Uterus (tissue), 4 donors: ENCODE results near the gene ZNF865. TPM values are rescaled to one million over a fixed set of nuclear protein-coding genes. Genes with fewer than 3 reads are reported as not detected.
A peak's percentile ranks its signal among the peaks of the same experiment; 100 is the strongest.

Experiments used
- DNase-seq, 2 donors: peaks; one replicate each; pipeline ENCODE4 v3.0.0-alpha.2; 2019 to 2020
- H3K27ac ChIP-seq, 2 donors: fragments of 200-600 bp; sonication (generic); 1 replicate in 1 of 2; 2 replicates in 1 of 2; pipeline ENCODE4 v1.5.1; 2016 to 2018
- H3K27me3 ChIP-seq, 2 donors: fragments of 200-600 bp; sonication (generic); one replicate each; pipeline ENCODE4 v1.5.1; 2018 to 2019; ENCODE audit warnings: control low read depth in 1 of 2
- H3K36me3 ChIP-seq, 2 donors: fragments of 200-600 bp; sonication (generic); one replicate each; pipeline ENCODE4 v1.5.1; 2019; ENCODE audit warnings: control low read depth in 1 of 2
- H3K4me1 ChIP-seq, 2 donors: fragments of 200-600 bp; sonication (generic); one replicate each; pipeline ENCODE4 v1.5.1; 2018 to 2019; ENCODE audit warnings: control low read depth in 1 of 2
- H3K4me3 ChIP-seq, 2 donors: fragments of 200-600 bp; sonication (generic); 1 replicate in 1 of 2; 2 replicates in 1 of 2; pipeline ENCODE4 v1.5.1; 2018 to 2019; ENCODE audit warnings: mild to moderate bottlenecking in 1 of 2
- H3K9me3 ChIP-seq, 2 donors: fragments of 200-600 bp; sonication (generic); one replicate each; pipeline ENCODE4 v1.5.1; 2019; ENCODE audit warnings: control low read depth in 1 of 2
- CTCF ChIP-seq, 4 experiments: fragments of 200-600 bp in 2 of 4; fragments of 450-650 bp in 2 of 4; sonication (generic) in 2 of 4; IDR thresholded peaks; one replicate each; pipeline ENCODE4 v1.5.1; 2016 to 2019; ENCODE audit warnings: antibody characterized with exemption in 4 of 4, mild to moderate bottlenecking in 2 of 4, moderate library complexity in 1 of 4
- POLR2A ChIP-seq, 2 donors: fragments of 450-650 bp; IDR thresholded peaks; one replicate each; pipeline ENCODE4 v1.6.1; 2016; ENCODE audit warnings: antibody characterized with exemption in 2 of 2, mild to moderate bottlenecking in 1 of 2, moderate library complexity in 1 of 2
- intact Hi-C: fragments of 100-400 bp; cut with DNase I; formaldehyde crosslinking; loops from one replicate; pipeline ENCODE4 v1.15.1; 2023; ENCODE audit warnings: low total_unique reads
- total RNA-seq, 4 donors: library from RNA; depleted of rRNA in 3 of 4; stranded (reverse); fragments of >200 nt in 3 of 4; gene quantifications; one replicate each; pipeline versions ENCODE4 v1.1.0 to v1.2.4, GENCODE V29; 2014 to 2023
- donor health status: DM: yes; HTN: yes; CAD: no.

ZNF865 gene
- total RNA-seq, 4 donors from 2014 or later = 2.0 to 24.2 (median 3.2) TPM; not detected in 1

DNA sequence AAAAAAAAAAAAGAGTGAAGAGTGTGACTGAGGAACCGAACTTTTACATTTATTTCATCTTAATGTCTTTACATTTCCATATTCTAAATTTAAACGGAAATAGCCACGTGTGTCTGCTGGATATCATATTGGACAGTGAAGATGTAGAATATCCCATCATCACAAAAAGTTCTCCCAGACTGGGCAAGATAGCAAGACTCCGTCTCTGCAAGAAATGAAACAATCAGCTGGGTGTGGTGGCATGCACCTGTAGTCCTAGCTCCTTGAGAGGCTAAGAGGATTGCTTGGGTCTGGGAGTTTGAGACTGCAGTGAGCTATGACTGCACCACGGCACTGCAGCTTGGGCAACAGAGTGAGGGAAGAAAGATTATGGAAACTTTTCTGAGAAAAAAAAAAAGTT is 28.7 kb upstream of the ZNF865 start:
- Histone ChIP-seq H3K27ac (no peak overlapping the region), H3K4me3 (no peak overlapping the region), H3K36me3 (no peaks in the 10 kb centered on the region), H3K9me3 (no peaks in the 10 kb centered on the region), H3K27me3 (no peaks in the 10 kb centered on the region), H3K4me1 (no peaks in the 10 kb centered on the region)
- TF ChIP-seq CTCF (IDR thresholded peaks at IDR 0.05) = no peak
- no peak for TF ChIP-seq POLR2A (IDR thresholded peaks at IDR 0.05)
- intact Hi-C loops = no loop called here
- no peak for DNase-seq

GRCh38 chr19:55578031-55578760 is 27.3 kb upstream of the ZNF865 start:
- Histone ChIP-seq H3K4me3 (no peak overlapping the region), H3K27ac (no peak overlapping the region), H3K9me3 (no peaks in the 10 kb centered on the region), H3K36me3 (no peaks in the 10 kb centered on the region), H3K27me3 (no peaks in the 10 kb centered on the region), H3K4me1 (no peaks in the 10 kb centered on the region)
- intact Hi-C loops = no loop called here
- no peak for DNase-seq
- TF ChIP-seq POLR2A (IDR thresholded peaks at IDR 0.05) (no peak), CTCF (IDR thresholded peaks at IDR 0.05) (no peak)

GRCh38 chr19:55578761-55579747 is 26.4 kb upstream of the ZNF865 start:
- peak overlapping the region in 1 of 2 donors; percentile 77 for H3K4me3 ChIP-seq
- intact Hi-C loops = no loop called here

GRCh38 chr19:55579766-55580621 is 25.5 kb upstream of the ZNF865 start:
- DNase-seq = peak in 1 of 2 donors; percentile 45
- no peaks in the 10 kb centered on the region for H3K9me3 ChIP-seq
- TF ChIP-seq CTCF (IDR thresholded peaks at IDR 0.05) = no peak
- no peak for TF ChIP-seq POLR2A (IDR thresholded peaks at IDR 0.05)

More at GRCh38 chr19:55578761-55579747, 26.4 kb upstream of the ZNF865 start:
- H3K4me1 ChIP-seq = no peaks in the 10 kb centered on the region
- TF ChIP-seq POLR2A (IDR thresholded peaks at IDR 0.05) (no peak), CTCF (IDR thresholded peaks at IDR 0.05) (no peak)
- peak overlapping the region; percentile 90 to 95 for H3K27ac ChIP-seq
- no peaks in the 10 kb centered on the region for H3K27me3 ChIP-seq
- no peaks in the 10 kb centered on the region for H3K36me3 ChIP-seq
- no peak for DNase-seq
- no peaks in the 10 kb centered on the region for H3K9me3 ChIP-seq

More at GRCh38 chr19:55579766-55580621, 25.5 kb upstream of the ZNF865 start:
- Histone ChIP-seq H3K36me3 (no peaks in the 10 kb centered on the region), H3K27ac (peak overlapping the region; percentile 90 to 95), H3K27me3 (no peaks in the 10 kb centered on the region), H3K4me1 (no peaks in the 10 kb centered on the region), H3K4me3 (peak overlapping the region; percentile 77 to 93)
- intact Hi-C loops = no loop called here
